GM18505 (cell line): Measurements from ENCODE around the gene UPK3B.
"Not testable (repeated sequence)": the region's sequence is repeated elsewhere in the genome, so short reads cannot be mapped to it uniquely, and the experiment has no call there.

Experiments used
- ATAC-seq: cut with Tn5 transposase; IDR thresholded peaks from one replicate; pipeline ENCODE4 v1.9.1; 2021; ENCODE audit not compliant: unreplicated experiment
- POLR2A ChIP-seq: IDR thresholded peaks from 4 replicates; pipeline ENCODE4 v1.6.1; 2011; ENCODE audit warnings: borderline replicate concordance; ENCODE audit not compliant: insufficient read depth, insufficient read length; ENCODE audit errors: extremely low read depth

Gene UPK3B

DNA sequence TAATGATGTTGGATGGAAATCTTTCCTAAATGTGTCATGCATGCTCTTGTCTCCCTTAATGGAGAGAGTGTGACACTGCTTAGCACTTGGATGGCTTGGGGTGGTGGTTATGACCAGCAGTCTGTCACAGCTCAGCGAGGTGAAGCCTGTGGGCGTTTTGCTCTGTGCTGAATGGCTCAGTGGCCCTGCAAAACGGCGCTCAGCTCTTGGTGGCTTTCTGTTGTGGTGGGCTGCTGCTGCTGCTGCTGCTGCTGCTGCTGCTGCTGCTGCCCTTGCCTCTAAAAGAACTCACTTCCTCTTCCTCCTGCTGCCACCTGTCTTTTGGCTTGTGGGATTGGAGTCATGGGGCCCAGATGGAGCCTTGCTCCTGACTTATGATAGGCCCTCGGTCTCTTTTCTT, 23.7 kb upstream of the UPK3B start:
- peak; percentile 98 for ATAC-seq

DNA sequence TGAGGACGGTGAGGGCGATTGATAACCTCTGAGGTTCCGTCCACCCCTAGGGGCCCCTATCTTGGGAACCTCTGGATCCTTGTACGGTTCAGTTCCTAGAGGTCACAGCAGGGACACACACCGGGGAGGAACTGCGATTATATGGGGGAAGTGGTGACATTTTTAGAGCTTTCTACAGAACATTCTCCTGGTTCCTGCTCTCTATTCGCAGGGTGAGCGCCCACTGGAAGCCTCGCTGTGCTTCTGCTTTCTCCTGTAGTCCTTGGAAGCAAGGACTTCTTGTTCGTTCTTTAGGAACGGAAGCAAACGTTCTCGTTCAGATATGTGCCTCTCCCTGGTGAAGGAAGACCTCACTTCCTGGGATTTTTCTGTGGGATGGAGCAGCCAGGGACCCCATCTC, 22.4 kb upstream of the UPK3B start:
- not testable (repeated sequence) for ATAC-seq

DNA sequence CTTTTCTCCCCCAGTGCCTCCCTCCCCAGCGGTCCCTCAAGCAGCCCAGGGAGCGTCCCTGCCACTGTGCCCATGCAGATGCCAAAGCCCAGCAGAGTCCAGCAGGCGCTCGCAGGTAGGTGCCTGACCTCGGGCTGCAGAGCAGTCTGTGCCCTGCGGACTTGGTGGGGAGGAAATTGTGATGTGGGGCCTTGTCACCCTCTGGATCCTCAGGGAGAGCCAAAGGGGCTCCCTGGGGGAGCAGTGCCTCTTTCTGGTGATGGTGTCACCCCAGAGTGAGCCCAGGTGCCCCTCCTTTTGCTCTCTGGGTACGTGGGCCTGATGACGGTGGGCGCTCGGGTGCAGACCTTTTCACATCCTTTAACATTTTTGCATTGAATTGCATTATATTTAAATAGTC, 18.2 kb upstream of the UPK3B start:
- not testable (repeated sequence) for ATAC-seq

DNA sequence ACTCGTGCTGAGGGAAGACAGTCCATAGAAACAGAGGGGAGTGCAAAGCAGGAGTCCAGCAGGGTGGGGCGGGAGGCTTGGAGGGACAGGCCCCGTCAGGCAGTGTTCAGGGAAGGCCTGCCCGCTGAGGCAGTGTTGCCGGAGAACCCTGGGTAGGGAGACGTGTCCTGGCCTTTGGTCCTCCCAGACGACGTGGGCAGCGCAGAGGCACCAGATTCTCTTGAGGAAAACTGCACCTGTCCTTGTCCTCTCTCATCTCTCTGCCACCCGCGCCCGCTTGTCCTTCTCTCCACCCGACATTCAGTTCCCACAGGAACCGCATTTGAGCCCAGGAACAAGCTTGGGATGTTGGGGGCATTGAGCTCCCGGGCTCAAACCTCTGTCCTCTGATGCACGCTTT, 14.6 kb upstream of the UPK3B start:
- not testable (repeated sequence) for ATAC-seq

DNA sequence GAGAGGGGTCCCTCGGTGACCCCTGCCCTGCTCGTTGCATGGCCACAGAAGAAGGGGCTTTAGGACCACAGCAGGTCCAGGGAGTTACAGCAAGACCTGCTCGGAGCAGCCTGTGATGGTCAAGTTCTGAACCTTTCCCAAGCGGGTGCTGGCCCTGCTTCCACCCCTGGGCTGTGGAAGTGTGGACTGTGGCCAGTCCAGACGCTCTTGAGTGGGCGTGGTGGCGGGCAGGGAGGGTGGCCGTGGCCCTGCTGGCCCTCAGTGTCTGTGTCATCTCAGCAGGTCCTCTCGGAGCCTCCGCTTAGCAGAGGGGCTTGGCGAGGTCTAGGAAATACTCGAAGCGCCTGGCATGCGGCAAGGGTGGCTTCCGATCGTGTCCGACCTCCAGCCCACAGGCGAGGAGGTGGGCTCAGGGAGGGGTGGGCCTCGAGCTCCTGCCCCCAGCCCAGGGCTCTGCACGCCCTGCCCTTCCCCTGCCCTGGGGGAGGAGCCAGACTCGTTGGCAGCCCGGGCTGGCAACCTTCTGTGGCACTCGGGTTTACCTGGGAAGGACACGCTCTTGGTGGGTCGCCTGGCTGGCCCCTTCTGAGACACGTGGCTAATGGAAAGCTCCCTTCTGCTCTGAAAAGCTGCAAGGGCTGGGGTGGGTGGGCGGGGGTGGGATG, 12.3 kb upstream of the UPK3B start:
- not testable (repeated sequence) for ATAC-seq

DNA sequence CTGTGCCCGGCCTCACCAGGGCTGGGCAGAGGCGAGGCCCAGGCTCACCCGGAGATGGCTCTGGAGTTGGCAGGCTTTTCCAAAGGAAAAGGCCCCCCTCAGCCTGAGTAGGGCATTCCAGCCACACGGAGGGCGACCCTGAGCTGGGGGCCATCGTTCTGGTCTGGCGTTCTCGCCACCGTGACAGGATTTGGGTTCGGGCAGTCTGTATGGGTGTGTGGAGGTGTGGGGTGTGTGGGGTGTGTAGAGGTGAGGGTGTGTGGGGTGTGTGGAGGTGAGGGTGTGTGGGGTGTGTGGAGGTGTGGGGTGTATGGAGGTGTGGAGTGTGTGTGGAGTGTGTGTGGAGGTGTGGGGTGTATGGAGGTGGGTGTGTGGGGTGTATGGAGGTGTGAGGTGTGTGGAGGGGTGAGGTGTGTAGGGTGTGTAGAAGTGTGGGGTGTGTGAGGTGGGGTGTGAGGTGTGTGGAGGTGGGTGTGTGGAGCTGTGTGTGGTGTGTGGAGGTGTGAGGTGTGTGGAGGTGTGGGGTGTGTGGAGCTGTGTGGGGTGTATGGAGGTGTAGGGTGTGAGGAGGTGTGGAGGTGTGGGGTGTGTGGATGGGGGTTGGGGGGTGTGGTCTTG, 11.7 kb upstream of the UPK3B start:
- not testable (repeated sequence) for ATAC-seq

DNA sequence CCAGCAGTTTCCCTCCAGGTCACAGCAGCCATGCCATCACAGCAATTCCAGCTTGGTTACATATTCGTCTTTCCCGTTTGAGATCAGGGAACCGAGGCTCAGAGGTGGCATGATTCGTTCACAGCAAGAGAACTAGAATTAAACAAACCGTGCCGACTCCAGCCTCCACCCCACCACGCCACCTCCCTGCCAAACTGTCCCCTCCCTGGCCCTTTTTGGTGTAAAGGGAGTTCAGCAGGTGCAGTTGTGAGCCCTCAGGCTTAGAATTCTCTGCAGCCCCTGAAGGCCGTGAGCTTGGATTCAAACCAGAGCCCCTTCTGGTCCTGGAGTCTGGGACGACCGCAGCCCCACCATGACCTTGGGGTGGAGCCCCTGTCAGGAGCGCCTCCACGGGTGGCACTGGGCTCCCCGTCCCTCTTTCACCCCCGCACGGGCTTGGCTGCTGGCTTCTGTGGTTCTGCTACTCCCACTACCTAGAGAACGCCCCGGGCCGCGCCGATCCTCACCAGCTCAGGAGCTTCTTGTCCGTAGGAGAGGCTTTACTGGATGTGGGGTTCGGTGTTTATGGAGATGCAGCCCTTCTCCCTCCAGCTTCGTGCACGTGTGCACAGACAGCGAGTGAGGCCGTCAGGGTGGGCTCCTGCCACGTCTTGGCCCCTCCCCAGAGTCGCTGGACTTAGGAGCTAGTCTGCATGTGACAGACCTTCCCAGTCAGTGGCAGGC, 11.0 kb upstream of the UPK3B start:
- ATAC-seq: not testable (repeated sequence)

DNA sequence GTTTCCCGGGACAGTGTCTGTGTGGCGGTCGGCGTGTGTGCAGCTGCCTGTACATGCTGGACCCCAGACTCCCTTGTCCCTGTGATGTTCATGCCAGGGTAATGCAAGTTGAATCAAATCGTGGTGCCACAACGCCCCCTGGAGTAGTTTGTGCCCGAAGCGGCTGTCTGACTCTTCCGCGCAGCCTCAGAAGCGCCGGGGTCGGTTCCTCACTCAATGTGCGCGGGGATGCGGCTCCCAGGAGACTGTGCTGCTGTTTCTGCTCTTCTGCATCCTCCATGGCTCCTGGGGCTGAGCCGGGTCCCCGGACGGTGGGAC, 10.5 kb upstream of the UPK3B start:
- not testable (repeated sequence) for ATAC-seq

DNA sequence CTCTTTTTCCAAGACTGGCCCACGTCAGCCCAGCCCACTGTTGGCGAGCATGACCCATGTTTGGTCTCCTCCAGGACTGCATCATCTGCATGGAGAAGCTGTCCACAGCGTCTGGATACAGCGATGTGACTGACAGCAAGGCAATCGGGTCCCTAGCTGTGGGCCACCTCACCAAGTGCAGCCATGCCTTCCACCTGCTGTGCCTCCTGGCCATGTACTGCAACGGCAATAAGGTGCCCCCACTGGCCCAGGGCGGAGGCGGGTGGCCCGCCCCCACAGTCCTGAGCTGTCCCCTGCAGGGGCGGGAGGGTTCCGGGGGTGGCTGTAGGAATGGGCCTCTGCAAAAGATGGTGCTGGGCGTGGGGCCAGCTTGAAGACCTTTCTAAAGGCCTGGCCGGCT, 8.1 kb upstream of the UPK3B start:
- ATAC-seq: not testable (repeated sequence)

DNA sequence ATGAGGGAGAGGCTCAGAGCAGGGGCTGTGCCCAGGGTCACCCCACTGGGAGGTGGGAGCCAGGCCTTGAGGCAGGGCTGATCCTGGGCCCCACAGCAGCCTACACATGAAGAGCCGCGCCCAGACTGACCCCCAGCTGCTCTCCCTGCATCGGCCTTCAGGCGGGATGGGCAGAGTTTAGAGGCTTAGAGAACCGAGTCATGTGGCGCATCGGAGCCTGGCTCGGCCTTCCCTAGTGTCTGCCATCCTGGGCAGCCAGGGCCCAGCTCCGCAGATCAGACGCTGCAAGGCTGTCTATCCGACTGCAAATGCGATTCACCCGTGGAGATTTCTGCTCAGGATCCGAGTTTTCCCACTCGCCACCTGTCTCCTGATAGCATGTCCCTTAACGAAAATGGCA, 7.5 kb upstream of the UPK3B start:
- not testable (repeated sequence) for ATAC-seq

DNA sequence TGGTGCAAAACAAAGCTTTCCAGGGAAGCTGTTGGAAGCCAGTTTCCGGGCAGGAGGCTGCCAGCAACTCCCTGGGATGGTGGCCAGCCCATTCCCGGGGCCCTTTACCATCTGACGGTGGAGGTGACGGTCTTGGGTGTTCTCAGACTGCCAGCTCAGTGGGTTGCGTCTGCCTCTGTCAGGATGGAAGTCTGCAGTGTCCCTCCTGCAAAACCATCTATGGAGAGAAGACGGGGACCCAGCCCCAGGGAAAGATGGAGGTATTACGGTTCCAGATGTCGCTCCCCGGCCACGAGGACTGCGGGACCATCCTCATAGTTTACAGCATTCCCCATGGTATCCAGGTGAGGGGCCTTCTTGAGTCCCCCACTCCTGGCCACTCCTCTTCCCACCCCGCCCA, 7.1 kb upstream of the UPK3B start:
- not testable (repeated sequence) for ATAC-seq

DNA sequence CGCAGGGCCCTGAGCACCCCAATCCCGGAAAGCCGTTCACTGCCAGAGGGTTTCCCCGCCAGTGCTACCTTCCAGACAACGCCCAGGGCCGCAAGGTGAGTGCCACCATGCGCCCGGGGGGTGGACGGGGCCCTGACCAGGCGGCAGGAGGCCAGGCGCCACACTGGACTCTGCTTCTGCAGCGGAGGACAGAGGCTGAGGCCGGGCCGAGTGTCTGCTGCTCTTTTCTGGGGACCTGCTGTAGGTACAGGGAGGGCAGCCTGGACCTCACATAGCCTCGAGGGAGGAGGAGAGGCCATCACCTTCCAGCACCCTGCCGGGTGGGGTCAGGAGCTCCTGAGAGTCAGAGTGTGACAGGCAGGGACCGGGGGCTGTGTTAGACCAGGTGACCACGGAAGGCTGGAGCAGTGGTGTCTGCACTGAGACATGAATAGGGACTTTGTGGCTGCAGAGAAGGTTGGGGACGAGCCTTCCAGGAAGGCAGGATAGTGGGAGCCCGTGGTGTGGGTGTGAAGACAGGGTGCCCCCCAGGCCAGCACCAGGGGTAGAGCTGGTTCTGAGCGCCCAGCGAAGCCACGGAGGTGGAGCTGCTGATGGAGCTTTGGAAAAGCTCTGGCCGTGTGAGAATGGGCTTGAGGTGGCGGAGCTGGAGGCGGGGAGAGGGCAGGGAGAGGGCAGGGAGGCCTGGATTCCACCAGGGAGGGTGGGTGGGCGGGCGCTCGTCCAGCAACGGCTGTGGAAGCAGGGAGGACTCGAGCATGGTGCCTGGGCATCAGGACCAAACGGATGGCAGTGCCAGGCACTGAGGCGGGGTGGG, 5.8 kb upstream of the UPK3B start:
- not testable (repeated sequence) for ATAC-seq

DNA sequence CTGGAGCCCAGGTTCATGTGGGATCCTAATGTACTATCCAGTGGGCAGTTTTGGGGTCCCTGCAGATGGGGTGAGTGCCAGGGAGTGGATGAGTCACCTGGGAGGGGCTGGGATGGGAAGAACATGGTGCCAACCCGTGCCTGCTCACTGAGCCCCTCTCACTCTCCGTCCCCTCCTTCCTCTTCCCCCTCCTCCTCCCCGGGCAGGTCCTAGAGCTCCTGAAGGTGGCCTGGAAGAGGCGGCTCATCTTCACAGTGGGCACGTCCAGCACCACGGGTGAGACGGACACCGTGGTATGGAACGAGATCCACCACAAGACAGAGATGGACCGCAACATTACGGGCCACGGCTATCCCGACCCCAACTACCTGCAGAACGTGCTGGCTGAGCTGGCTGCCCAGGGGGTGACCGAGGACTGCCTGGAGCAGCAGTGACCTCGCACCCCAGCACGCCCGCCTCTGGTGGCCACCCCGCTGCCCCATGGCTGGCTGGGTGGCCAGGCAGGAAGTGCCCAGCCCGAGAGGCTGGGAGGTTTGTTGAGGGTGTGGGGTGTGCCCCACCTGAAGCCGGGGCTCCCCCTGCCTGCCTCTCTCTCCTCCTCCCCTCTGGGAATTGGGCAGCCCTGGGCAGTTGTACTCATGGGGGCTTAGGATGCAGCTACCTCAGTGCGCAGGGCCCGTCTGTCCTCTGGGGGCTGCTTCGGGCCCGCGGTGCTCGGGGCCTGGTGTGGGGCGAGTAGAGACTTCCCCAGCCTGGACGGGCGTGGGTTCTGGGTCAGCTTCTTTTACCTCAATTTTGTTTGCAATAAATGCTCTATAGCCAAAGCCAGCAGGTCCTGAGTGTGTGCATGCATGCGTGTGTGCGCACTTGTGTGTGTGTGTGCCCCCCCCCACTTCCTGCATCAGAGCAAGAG, 4.9 kb upstream of the UPK3B start:
- no peak for ATAC-seq
- no peak for TF ChIP-seq POLR2A

DNA sequence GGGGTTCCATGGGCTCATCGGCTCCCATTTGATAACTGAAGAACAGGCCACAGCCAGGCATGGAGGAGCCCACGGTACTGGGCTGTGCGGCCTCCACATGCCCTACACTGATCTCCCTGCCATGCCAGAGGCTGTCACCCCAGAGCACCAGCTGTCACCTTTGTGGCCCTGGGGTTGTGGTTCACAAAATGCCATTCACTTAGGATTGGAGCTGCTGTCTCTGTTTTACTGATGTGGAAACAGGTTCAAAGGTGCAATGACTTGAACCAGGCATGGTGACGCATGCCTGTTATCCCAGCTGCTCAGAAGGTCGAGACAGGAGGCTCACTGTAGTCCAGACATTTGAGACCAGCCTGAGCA, 4.3 kb upstream of the UPK3B start:
- TF ChIP-seq POLR2A: no peak
- ATAC-seq: no peak

DNA sequence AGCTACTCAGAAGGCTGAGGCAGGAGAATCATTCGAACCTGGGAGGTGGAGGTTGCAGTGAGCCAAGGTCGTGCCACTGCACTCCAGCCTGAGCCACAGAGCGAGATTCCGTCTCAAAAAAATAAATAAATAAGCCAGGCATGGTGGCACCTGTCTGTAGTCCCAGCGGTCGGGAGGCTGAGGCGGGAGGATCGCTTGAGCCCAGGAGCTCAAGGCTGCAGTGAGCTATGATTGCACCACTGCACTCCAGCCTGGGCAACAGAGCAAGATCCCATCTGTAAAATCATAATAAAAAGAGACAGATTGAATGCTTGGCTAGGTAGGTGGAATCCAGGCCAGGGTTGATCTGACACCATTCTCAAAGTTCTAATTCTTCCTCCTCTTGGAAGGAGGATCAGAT, 3.7 kb upstream of the UPK3B start:
- not testable (repeated sequence) for ATAC-seq
